Stomach (tissue), 9 donors: Measurements from ENCODE around the gene TMEFF2. TPM values are rescaled to one million over a fixed set of nuclear protein-coding genes. Genes with fewer than 3 reads are reported as not detected.

Experiments used
- DNase-seq, 2 donors: peaks; one replicate each; pipeline versions ENCODE4 v3.0.0 to v3.0.0-alpha.2; 2013 to 2019
- H3K27ac ChIP-seq, 5 donors: fragments of 200-600 bp in 4 of 5; sonication (generic) in 4 of 5; one replicate each; pipeline ENCODE4 v1.5.1; 2013 to 2019; ENCODE audit warnings: mild to moderate bottlenecking in 1 of 5, moderate library complexity in 1 of 5
- H3K27me3 ChIP-seq, 3 donors: fragments of 200-600 bp; sonication (generic); one replicate each; pipeline ENCODE4 v1.5.1; 2017 to 2019; ENCODE audit warnings: mixed run types in 1 of 3
- H3K36me3 ChIP-seq, 4 donors: fragments of 200-600 bp; sonication (generic); 1 replicate in 3 of 4; 2 replicates in 1 of 4; pipeline ENCODE4 v1.5.1; 2016 to 2019
- H3K4me1 ChIP-seq, 4 donors: fragments of 200-600 bp; sonication (generic); one replicate each; pipeline ENCODE4 v1.5.1; 2016 to 2019
- H3K4me3 ChIP-seq, 4 donors: fragments of 200-600 bp; sonication (generic) in 3 of 4; one replicate each; pipeline ENCODE4 v1.5.1; 2016 to 2019; ENCODE audit warnings: mild to moderate bottlenecking in 1 of 4
- H3K9me3 ChIP-seq, 4 donors: fragments of 200-600 bp; sonication (generic); one replicate each; pipeline ENCODE4 v1.5.1; 2016 to 2019
- CTCF ChIP-seq, 7 experiments: fragments of 450-650 bp in 4 of 7; fragments of 200-600 bp in 3 of 7; sonication (generic) in 3 of 7; IDR thresholded peaks; one replicate each; pipeline ENCODE4 v1.5.1; 2016 to 2019; ENCODE audit warnings: antibody characterized with exemption in 7 of 7, control low read depth in 2 of 7, mild to moderate bottlenecking in 1 of 7
- EP300 ChIP-seq: sonication (generic); formaldehyde crosslinking; IDR thresholded peaks from one replicate; pipeline ENCODE4 v1.6.1; 2017; ENCODE audit warnings: antibody characterized with exemption
- POLR2A ChIP-seq, 4 donors: fragments of 450-650 bp; IDR thresholded peaks; one replicate each; pipeline ENCODE4 v1.6.1; 2016; ENCODE audit warnings: antibody characterized with exemption in 4 of 4, control low read depth in 2 of 4, mild to moderate bottlenecking in 1 of 4, moderate library complexity in 1 of 4
- POLR2AphosphoS5 ChIP-seq, 3 donors: sonication (generic); formaldehyde crosslinking; IDR thresholded peaks; one replicate each; pipeline ENCODE4 v1.6.1; 2016; ENCODE audit warnings: antibody characterized with exemption in 3 of 3
- WGBS, 5 donors: extraction: QIAGEN DNeasy Blood & Tissue Kit in 3 of 5; methylation state at CpG; one replicate each; pipeline versions ENCODE4 v1.1.5 to v1.1.7; 2013 to 2018; 5-methylcytosine and 5-hydroxymethylcytosine counted together
- intact Hi-C: fragments of 100-400 bp; cut with DNase I; formaldehyde crosslinking; loops from one replicate; pipeline ENCODE4 v1.15.1; 2023; ENCODE audit warnings: low total_unique reads
- polyA plus RNA-seq, 3 donors: library from polyadenylated mRNA; stranded (reverse); fragments of 200-250 nt; gene quantifications; one replicate each; pipeline ENCODE4 v1.2.3, GENCODE V29; 2013
- total RNA-seq, 5 donors: library from RNA; depleted of rRNA; stranded (reverse); fragments of >200 nt; gene quantifications; one replicate each; pipeline versions ENCODE4 v1.1.0 to v1.2.3, GENCODE V29; 2014 to 2016
- donor health status: healthy with polysubstance abuse.
- donor health status: Bipolar disorder and iron deficiency.
- donor health status: healthy.

Gene TMEFF2
- total and polyA plus RNA-seq, 8 donors = 0.23 to 0.50 (median 0.37) TPM; not detected in 3

GRCh38 chr2:192215096-192215877, 20.6 kb upstream of the TMEFF2 start:
- intact Hi-C loops = no loop called here
- H3K4me1 ChIP-seq = no peaks in the 10 kb centered on the region
- no peak overlapping the region for H3K27ac ChIP-seq
- no peak for TF ChIP-seq POLR2AphosphoS5 (IDR thresholded peaks at IDR 0.05)
- H3K4me3 ChIP-seq = no peak overlapping the region
- no peaks in the 10 kb centered on the region for H3K27me3 ChIP-seq
- no peak for DNase-seq
- no peaks in the 10 kb centered on the region for H3K36me3 ChIP-seq
- H3K9me3 ChIP-seq = peaks cover 0 to 8% (median 0%) of the 10 kb centered on the region in 4 donors

DNA sequence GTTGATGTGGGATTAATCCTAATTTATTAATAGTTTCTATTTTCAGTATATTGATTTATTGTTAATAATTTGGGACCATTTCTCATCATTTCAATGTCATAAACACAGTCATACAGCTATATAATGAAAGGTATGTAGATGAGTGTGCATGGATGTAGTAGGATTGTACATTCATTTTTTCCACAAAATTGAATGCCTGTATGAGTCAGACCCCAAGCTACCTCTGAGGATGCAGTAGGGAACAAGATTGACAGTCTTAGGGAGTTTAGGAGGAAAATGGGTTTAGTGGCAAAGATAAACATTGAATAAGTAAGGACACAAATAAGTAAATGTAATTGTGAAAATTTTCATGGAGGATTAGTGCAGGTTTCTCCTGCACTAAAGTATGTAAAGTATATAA, 14.1 kb upstream of the TMEFF2 start:
- no peak overlapping the region for H3K27ac ChIP-seq
- no peak overlapping the region for H3K4me3 ChIP-seq
- intact Hi-C loops = no loop called here
- no peak for DNase-seq
- H3K9me3 ChIP-seq = peaks cover 0 to 8% (median 0%) of the 10 kb centered on the region in 4 donors
- H3K27me3 ChIP-seq = no peaks in the 10 kb centered on the region
- TF ChIP-seq POLR2A (IDR thresholded peaks at IDR 0.05) (no peak), CTCF (IDR thresholded peaks at IDR 0.05) (no peak), POLR2AphosphoS5 (IDR thresholded peaks at IDR 0.05) (no peak), EP300 (no peak)
- no peaks in the 10 kb centered on the region for H3K4me1 ChIP-seq
- no peaks in the 10 kb centered on the region for H3K36me3 ChIP-seq

GRCh38 chr2:192206399-192206798, 11.7 kb upstream of the TMEFF2 start:
- no peak for DNase-seq
- Histone ChIP-seq H3K4me3 (no peak overlapping the region), H3K9me3 (no peaks in the 10 kb centered on the region), H3K36me3 (no peaks in the 10 kb centered on the region), H3K4me1 (no peaks in the 10 kb centered on the region), H3K27me3 (no peaks in the 10 kb centered on the region), H3K27ac (no peak overlapping the region)
- intact Hi-C loops = no loop called here
- WGBS, 5 donors = 74 to 80% (median 77%) methylated on average over 9 of the region's 9 CpGs
- no peak for TF ChIP-seq POLR2A (IDR thresholded peaks at IDR 0.05)
- no peak for TF ChIP-seq EP300
- no peak for TF ChIP-seq CTCF (IDR thresholded peaks at IDR 0.05)
- no peak for TF ChIP-seq POLR2AphosphoS5 (IDR thresholded peaks at IDR 0.05)

- Histone ChIP-seq H3K36me3 (no peaks in the 10 kb centered on the region), H3K27ac (no peak overlapping the region), H3K27me3 (peaks cover 0 to 20% (median 0%) of the 10 kb centered on the region in 3 donors), H3K9me3 (no peaks in the 10 kb centered on the region), H3K4me3 (no peak overlapping the region), H3K4me1 (no peaks in the 10 kb centered on the region)
- intact Hi-C loops = no loop called here
- 63 to 81% (median 76%) methylated on average over 1 of the region's 1 CpG for WGBS, 5 donors
- TF ChIP-seq EP300 (no peak), POLR2A (IDR thresholded peaks at IDR 0.05) (no peak), CTCF (IDR thresholded peaks at IDR 0.05) (no peak), POLR2AphosphoS5 (IDR thresholded peaks at IDR 0.05) (no peak)
- no peak for DNase-seq
Observed at GRCh38 chr2:192203876-192204275, 9.1 kb upstream of the TMEFF2 start.

GRCh38 chr2:192202373-192202772, 7.6 kb upstream of the TMEFF2 start:
- TF ChIP-seq POLR2AphosphoS5 (IDR thresholded peaks at IDR 0.05) (no peak), POLR2A (IDR thresholded peaks at IDR 0.05) (no peak), CTCF (IDR thresholded peaks at IDR 0.05) (no peak), EP300 (no peak)
- 89 to 95% (median 94%) methylated on average over 3 of the region's 3 CpGs for WGBS, 5 donors
- no peaks in the 10 kb centered on the region for H3K36me3 ChIP-seq
- intact Hi-C loops = no loop called here
- no peaks in the 10 kb centered on the region for H3K4me1 ChIP-seq
- no peaks in the 10 kb centered on the region for H3K9me3 ChIP-seq
- DNase-seq = no peak
- no peak overlapping the region for H3K27ac ChIP-seq
- no peak overlapping the region for H3K4me3 ChIP-seq
- peaks cover under 1 to 35% (median 1%) of the 10 kb centered on the region in 3 donors for H3K27me3 ChIP-seq
